MCF 10A (cell line): ENCODE measurements around the gene ARHGAP10. TPM values are rescaled to one million over a fixed set of nuclear protein-coding genes. Genes with fewer than 3 reads are reported as not detected.

Experiments used
- BruUV-seq: library from RNA; stranded (reverse); fragments of 400-500 nt; replicated peaks from 2 replicates; lab custom pipeline; 2021; lab: Mats Ljungman, UMichigan
- CTCF ChIA-PET: fragments of 300-600 bp; sonication (Branson Sonifier 250); formaldehyde crosslinking; extraction: SDS; loops from one replicate; lab custom pipeline; 2021; ENCODE audit warnings: antibody characterized with exemption, inconsistent platforms; lab: Yijun Ruan, JAX
- POLR2A ChIA-PET: fragments of 300-600, 350-650 bp; sonication (Branson Sonifier 250); formaldehyde crosslinking; extraction: SDS; loops from one replicate; lab custom pipeline; 2020; ENCODE audit warnings: antibody characterized with exemption, inconsistent platforms; lab: Yijun Ruan, JAX
- DNase-seq: peaks from one replicate; pipeline ENCODE4 v3.0.0-alpha.2; 2018; ENCODE audit not compliant: unreplicated experiment
- H3K27ac Mint-ChIP-seq: one replicate; pipeline ENCODE4 v1.8.0; 2022; ENCODE audit warnings: mild to moderate bottlenecking, low read depth, mixed read lengths; ENCODE audit not compliant: unreplicated experiment
- H3K27me3 Mint-ChIP-seq: one replicate; pipeline ENCODE4 v1.8.0; 2022; ENCODE audit warnings: mixed read lengths; ENCODE audit not compliant: insufficient read depth, unreplicated experiment
- H3K36me3 Mint-ChIP-seq: one replicate; pipeline ENCODE4 v1.8.0; 2022; ENCODE audit warnings: mild to moderate bottlenecking, moderate library complexity, mixed read lengths; ENCODE audit not compliant: insufficient read depth, unreplicated experiment
- H3K4me1 Mint-ChIP-seq: one replicate; pipeline ENCODE4 v1.8.0; 2022; ENCODE audit warnings: mixed read lengths; ENCODE audit not compliant: insufficient read depth, unreplicated experiment
- H3K4me3 Mint-ChIP-seq: one replicate; pipeline ENCODE4 v1.8.0; 2022; ENCODE audit warnings: mild to moderate bottlenecking, moderate library complexity, mixed read lengths; ENCODE audit not compliant: unreplicated experiment
- H3K9me3 Mint-ChIP-seq: one replicate; pipeline ENCODE4 v1.8.0; 2022; ENCODE audit warnings: mixed read lengths; ENCODE audit not compliant: unreplicated experiment
- CTCF ChIP-seq: fragments of 200-600 bp; IDR thresholded peaks from one replicate; pipeline ENCODE4 v1.8.0; 2022; ENCODE audit warnings: antibody characterized with exemption, mild to moderate bottlenecking; ENCODE audit not compliant: unreplicated experiment
- intact Hi-C: fragments of 100-400 bp; cut with micrococcal nuclease; formaldehyde crosslinking; loops from 2 replicates; pipeline ENCODE4 v1.14.1; 2022
- total RNA-seq: library from RNA; stranded (reverse); gene quantifications from 2 replicates; pipeline ENCODE4 v1.2.3, GENCODE V29; 2022

Gene ARHGAP10
- total RNA-seq, 1 experiment from 2014 or later: 22.4 TPM

GRCh38 chr4:147732518-147733235 lies 789 bp downstream of the ARHGAP10 start:
- DNase-seq: peak; percentile 58
- ChIA-PET CTCF (interaction anchor here (0.5 to 4.9 kb wide), 16 partner anchors 15 to 133 kb away, joined by 3 to 36 read pairs (median 4); no protein-coding TSS in a partner anchor), POLR2A (interaction anchor here (0.6 to 4.3 kb wide), 31 partner anchors 9 to 134 kb away, joined by 3 to 71 read pairs (median 4); partner anchors contain the start of genes PRMT9 and TMEM184C)
- TF ChIP-seq CTCF: no peak
- Mint-ChIP-seq H3K36me3 (no peaks in the 10 kb centered on the region), H3K4me3 (peak overlapping the region; percentile 86), H3K27me3 (no peaks in the 10 kb centered on the region), H3K4me1 (peaks cover 34% of the 10 kb centered on the region), H3K9me3 (no peaks in the 10 kb centered on the region), H3K27ac (peak overlapping the region; percentile 50)
- BruUV-seq: no TSS peak
- intact Hi-C loops: loop anchor here (1.0 to 5.0 kb wide), 4 partner anchors 24 to 134 kb away; no protein-coding TSS in a partner anchor

- ChIA-PET CTCF (interaction anchor here (0.6 to 4.9 kb wide), 7 partner anchors 20 to 132 kb away, joined by 3 to 36 read pairs (median 5); no protein-coding TSS in a partner anchor), POLR2A (interaction anchor here (0.6 to 4.3 kb wide), 14 partner anchors 13 to 133 kb away, joined by 3 to 71 read pairs (median 8); partner anchors contain the start of genes PRMT9 and TMEM184C)
- Mint-ChIP-seq H3K36me3 (no peaks in the 10 kb centered on the region), H3K27me3 (no peaks in the 10 kb centered on the region), H3K4me3 (peak overlapping the region; percentile 86), H3K4me1 (peaks cover 28% of the 10 kb centered on the region), H3K27ac (peak overlapping the region; percentile 50), H3K9me3 (no peaks in the 10 kb centered on the region)
- intact Hi-C loops: loop anchor here (1.0 to 5.0 kb wide), 4 partner anchors 25 to 132 kb away; no protein-coding TSS in a partner anchor
- peak; percentile 81 for DNase-seq
- BruUV-seq: no TSS peak
- TF ChIP-seq CTCF: no peak
Measured at GRCh38 chr4:147733716-147734344, 1.9 kb downstream of the ARHGAP10 start.

- Mint-ChIP-seq H3K4me3 (peak overlapping the region; percentile 86), H3K27me3 (no peaks in the 10 kb centered on the region), H3K27ac (peak overlapping the region; percentile 50), H3K4me1 (peaks cover 28% of the 10 kb centered on the region), H3K36me3 (no peaks in the 10 kb centered on the region), H3K9me3 (no peaks in the 10 kb centered on the region)
- BruUV-seq: no TSS peak
- TF ChIP-seq CTCF: no peak
- ChIA-PET POLR2A (interaction anchor here (0.7 to 4.3 kb wide), 6 partner anchors 53 to 132 kb away, joined by 3 to 71 read pairs (median 4); partner anchors contain the start of gene TMEM184C), CTCF (interaction anchor here (0.6 to 4.9 kb wide), 5 partner anchors 21 to 131 kb away, joined by 3 to 36 read pairs (median 5); no protein-coding TSS in a partner anchor)
- DNase-seq: no peak
- intact Hi-C loops: loop anchor here (5.0 kb wide), 1 partner anchor 33 kb away; no protein-coding TSS in a partner anchor
Measured at GRCh38 chr4:147734496-147734895, 2.6 kb downstream of the ARHGAP10 start.
